Rectal smooth muscle tissue (tissue), 1 donor: ENCODE measurements around the gene ZNF548.

Experiments used
- H3K27ac ChIP-seq: one replicate; pipeline ENCODE4 v1.7.0; 2013; ENCODE audit warnings: low read depth, low read length, inconsistent platforms
- H3K27me3 ChIP-seq: one replicate; pipeline ENCODE4 v1.7.0; 2013; ENCODE audit warnings: low read length; ENCODE audit not compliant: control insufficient read depth, insufficient read depth
- H3K36me3 ChIP-seq: one replicate; pipeline ENCODE4 v1.7.0; 2013; ENCODE audit warnings: low read length; ENCODE audit not compliant: control insufficient read depth, insufficient read depth
- H3K4me1 ChIP-seq: one replicate; pipeline ENCODE4 v1.7.0; 2013; ENCODE audit warnings: low read length; ENCODE audit not compliant: control insufficient read depth, insufficient read depth
- H3K4me3 ChIP-seq: one replicate; pipeline ENCODE4 v1.7.0; 2013; ENCODE audit warnings: low read length
- H3K9ac ChIP-seq: one replicate; pipeline ENCODE4 v1.7.0; 2013; ENCODE audit warnings: low read length

Gene ZNF548

GRCh38 chr19:57389730-57390598, at the start of gene ZNF548:
TSS of gene ZNF548 (plus strand) at chr19:57389854. CDS start at chr19:57390100, 246 bp downstream.
- H3K36me3 ChIP-seq: peaks cover 8% of the 10 kb centered on the region
- peak within 1 kb of the TSS; percentile 98 for H3K4me3 ChIP-seq
- H3K9ac ChIP-seq: peak within 1 kb of the TSS; percentile 95
- H3K27ac ChIP-seq: peak within 1 kb of the TSS; percentile 90
- H3K4me1 ChIP-seq: no peaks in the 10 kb centered on the region
- no peaks in the 10 kb centered on the region for H3K27me3 ChIP-seq

- Histone ChIP-seq H3K9ac (no peak overlapping the region), H3K27me3 (no peaks in the 10 kb centered on the region), H3K4me1 (no peaks in the 10 kb centered on the region), H3K4me3 (no peak overlapping the region), H3K27ac (no peak overlapping the region), H3K36me3 (no peaks in the 10 kb centered on the region)
Measured at GRCh38 chr19:57342582-57342981, 47.1 kb upstream of the ZNF548 start.

GRCh38 chr19:57348136-57348535, 41.5 kb upstream of the ZNF548 start:
- no peak overlapping the region for H3K4me3 ChIP-seq
- H3K27ac ChIP-seq: no peak overlapping the region
- H3K4me1 ChIP-seq: peaks cover 7% of the 10 kb centered on the region
- no peaks in the 10 kb centered on the region for H3K36me3 ChIP-seq
- H3K27me3 ChIP-seq: no peaks in the 10 kb centered on the region
- no peak overlapping the region for H3K9ac ChIP-seq

- peaks cover 22% of the 10 kb centered on the region for H3K36me3 ChIP-seq
- peaks cover 7% of the 10 kb centered on the region for H3K4me1 ChIP-seq
- peak within 1 kb of the TSS; percentile 83 for H3K9ac ChIP-seq
- H3K27ac ChIP-seq: peak within 1 kb of the TSS; percentile 64
- peak within 1 kb of the TSS; percentile 96 for H3K4me3 ChIP-seq
- H3K27me3 ChIP-seq: no peaks in the 10 kb centered on the region
Measured at GRCh38 chr19:57350877-57351805, 38.5 kb upstream of the ZNF548 start, which contains the start of gene ZNF304. TSS of gene ZNF304 (plus strand) at chr19:57351271. CDS start at chr19:57351665, 394 bp downstream.

DNA sequence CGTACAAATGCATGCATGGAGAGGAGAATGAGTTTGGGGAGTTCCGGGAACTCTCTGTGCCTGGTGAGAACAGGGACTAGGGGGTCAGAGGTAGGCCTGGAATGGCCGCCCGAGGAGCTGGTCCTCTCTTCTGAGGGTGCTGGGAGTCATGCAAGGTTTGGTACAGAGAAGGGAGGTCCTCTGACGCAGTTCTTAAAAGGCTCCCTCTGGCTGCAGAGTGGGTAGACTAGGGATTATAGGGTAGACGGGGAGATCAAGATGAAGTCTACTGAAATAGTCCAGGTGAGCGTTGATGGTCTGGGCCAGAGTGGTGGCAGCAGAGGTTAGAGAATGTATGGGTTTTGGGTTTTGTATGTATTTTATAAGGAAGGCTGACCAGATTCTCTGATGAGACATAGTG, 37.8 kb upstream of the ZNF548 start:
- Histone ChIP-seq H3K36me3 (peaks cover 29% of the 10 kb centered on the region), H3K27me3 (no peaks in the 10 kb centered on the region), H3K9ac (peak overlapping the region; percentile 83), H3K27ac (no peak overlapping the region), H3K4me3 (peak overlapping the region; percentile 96), H3K4me1 (peaks cover 7% of the 10 kb centered on the region)

DNA sequence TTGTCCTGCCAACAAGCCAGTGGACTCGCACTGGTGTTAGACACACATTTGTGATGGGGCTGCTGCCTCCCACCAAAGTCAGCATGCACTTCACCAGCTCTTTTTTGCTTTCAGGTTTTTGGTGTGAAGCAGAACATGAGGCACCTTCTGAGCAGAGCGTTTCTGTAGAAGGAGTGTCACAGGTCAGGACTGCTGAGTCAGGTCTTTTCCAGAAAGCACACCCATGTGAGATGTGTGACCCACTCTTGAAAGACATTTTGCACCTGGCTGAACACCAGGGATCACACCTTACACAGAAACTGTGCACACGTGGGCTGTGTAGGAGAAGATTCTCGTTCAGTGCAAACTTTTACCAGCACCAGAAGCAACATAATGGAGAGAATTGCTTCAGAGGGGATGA, 33.7 kb upstream of the ZNF548 start:
- H3K9ac ChIP-seq: no peak overlapping the region
- no peaks in the 10 kb centered on the region for H3K27me3 ChIP-seq
- H3K27ac ChIP-seq: no peak overlapping the region
- peaks cover 36% of the 10 kb centered on the region for H3K36me3 ChIP-seq
- H3K4me3 ChIP-seq: no peak overlapping the region
- peaks cover 7% of the 10 kb centered on the region for H3K4me1 ChIP-seq

- H3K27ac ChIP-seq: no peak overlapping the region
- no peaks in the 10 kb centered on the region for H3K27me3 ChIP-seq
- H3K36me3 ChIP-seq: peaks cover 36% of the 10 kb centered on the region
- H3K4me1 ChIP-seq: peaks cover 3% of the 10 kb centered on the region
- no peak overlapping the region for H3K4me3 ChIP-seq
- H3K9ac ChIP-seq: no peak overlapping the region
Measured at GRCh38 chr19:57357406-57357805, 32.2 kb upstream of the ZNF548 start.

DNA sequence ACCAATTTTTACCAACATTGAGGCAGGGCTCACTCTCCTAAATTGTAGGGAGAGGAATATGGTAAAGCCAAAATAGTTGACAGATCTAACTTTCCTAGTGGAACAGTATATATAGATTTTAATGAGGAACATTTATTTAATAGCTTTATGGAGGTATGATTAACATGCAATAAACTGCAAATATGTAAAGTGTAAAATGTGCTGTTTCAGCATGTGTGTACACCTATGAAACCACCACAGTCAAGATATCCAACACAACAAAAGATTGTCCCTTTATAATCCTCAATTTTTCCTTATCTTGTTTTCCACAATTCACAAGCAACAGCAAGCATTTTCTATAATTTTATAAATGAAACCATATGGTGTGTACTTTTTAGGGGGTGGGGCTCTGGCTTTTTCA, 30.4 kb upstream of the ZNF548 start:
- no peak overlapping the region for H3K4me3 ChIP-seq
- no peak overlapping the region for H3K27ac ChIP-seq
- no peaks in the 10 kb centered on the region for H3K27me3 ChIP-seq
- H3K36me3 ChIP-seq: peaks cover 32% of the 10 kb centered on the region
- no peak overlapping the region for H3K9ac ChIP-seq
- no peaks in the 10 kb centered on the region for H3K4me1 ChIP-seq

DNA sequence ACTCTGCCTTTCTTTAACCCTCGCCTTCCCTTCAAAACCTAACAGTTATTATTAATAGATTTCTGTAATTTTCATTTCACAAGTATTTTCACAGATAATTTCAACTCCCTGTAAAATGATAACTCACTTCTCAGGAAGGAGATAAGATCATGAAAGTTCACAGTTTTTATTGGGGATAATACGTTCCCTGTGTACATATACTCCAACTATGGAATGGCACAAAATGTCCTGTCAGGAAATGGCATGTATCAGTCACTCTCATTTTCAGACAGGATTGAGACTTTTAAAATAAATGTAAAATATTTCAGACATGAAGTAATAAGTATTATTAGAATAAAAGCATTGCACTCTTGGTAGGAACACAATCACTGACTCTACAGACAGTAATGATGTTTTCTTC, 27.2 kb upstream of the ZNF548 start:
- Histone ChIP-seq H3K4me1 (no peaks in the 10 kb centered on the region), H3K4me3 (peak overlapping the region; percentile 39), H3K36me3 (peaks cover 2% of the 10 kb centered on the region), H3K9ac (no peak overlapping the region), H3K27me3 (no peaks in the 10 kb centered on the region), H3K27ac (peak overlapping the region; percentile 79)

DNA sequence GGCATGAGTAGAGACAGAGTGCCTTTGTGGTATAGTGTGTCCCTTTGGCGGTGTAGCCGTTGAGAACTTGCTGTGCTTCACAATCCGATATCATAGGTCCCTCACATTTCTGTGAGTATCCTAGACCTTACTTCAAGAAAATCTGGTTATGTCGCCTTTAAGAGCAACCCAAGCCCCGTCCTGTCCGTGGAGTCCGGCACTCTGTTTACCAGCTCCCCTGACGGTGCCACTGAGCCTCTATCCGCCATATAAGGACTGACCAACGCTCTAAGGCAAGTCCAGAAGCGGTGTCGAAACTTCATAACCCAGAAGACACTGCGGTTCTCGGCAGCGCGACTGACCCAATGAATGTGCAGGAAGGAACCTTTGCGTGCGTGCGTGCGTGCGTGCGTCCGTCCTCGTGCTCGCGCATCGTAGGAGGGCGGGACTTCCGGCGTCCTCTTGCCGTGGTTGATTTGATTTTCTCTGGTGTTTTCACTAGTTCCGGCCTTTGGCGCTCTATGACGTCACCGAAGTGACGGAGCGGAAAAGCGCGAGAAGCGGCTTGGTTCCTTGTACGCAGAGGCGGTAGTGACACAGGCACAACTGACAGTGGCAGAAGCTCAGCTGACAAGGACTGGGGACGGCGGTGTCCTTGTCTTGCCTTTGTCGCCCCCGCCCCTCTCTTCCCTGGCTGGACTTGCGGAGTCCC, 26.5 kb upstream of the ZNF548 start, which contains the start of the genes TRAPPC2B and ZNF547:
TRAPPC2B (plus strand) TSS at position 555 of the 691 bp plus-strand sequence. CDS start 1,283 bp downstream, outside the sequence.
ZNF547 (plus strand) TSS at position 555 of the 691 bp plus-strand sequence. CDS start 5,005 bp downstream, outside the sequence.
- Histone ChIP-seq H3K4me1 (no peaks in the 10 kb centered on the region), H3K36me3 (no peaks in the 10 kb centered on the region), H3K9ac (peak within 1 kb of the TSS; percentile 75), H3K4me3 (peak within 1 kb of the TSS; percentile 87), H3K27ac (peak within 1 kb of the TSS; percentile 97), H3K27me3 (no peaks in the 10 kb centered on the region)

- H3K27me3 ChIP-seq: no peaks in the 10 kb centered on the region
- peak overlapping the region; percentile 75 for H3K9ac ChIP-seq
- peak overlapping the region; percentile 87 for H3K4me3 ChIP-seq
- H3K4me1 ChIP-seq: no peaks in the 10 kb centered on the region
- H3K36me3 ChIP-seq: no peaks in the 10 kb centered on the region
- H3K27ac ChIP-seq: peak overlapping the region; percentile 97
Measured at GRCh38 chr19:57363688-57364181, 25.9 kb upstream of the ZNF548 start.
